OCI-LY1 (cell line): ENCODE measurements around the gene PSMA2.
A peak's percentile ranks its signal among the peaks of the same experiment; 100 is the strongest.
"Not testable (repeated sequence)": the region's sequence is repeated elsewhere in the genome, so short reads cannot be mapped to it uniquely, and the experiment has no call there.

Experiments
- H2AFZ ChIP-seq: fragments of 200-600 bp; sonication (generic), shearing (Covaris generic); 2 replicates; pipeline ENCODE4 v1.6.0; 2014; ENCODE audit warnings: antibody characterized with exemption, mild to moderate bottlenecking, low read length
- H3F3A ChIP-seq: fragments of 200-600 bp; sonication (generic), shearing (Covaris generic); 2 replicates; pipeline ENCODE4 v1.6.0; 2014; ENCODE audit warnings: mild to moderate bottlenecking, antibody characterized with exemption, low read length, moderate library complexity; ENCODE audit not compliant: insufficient read depth
- H3K27ac ChIP-seq: fragments of 200-600 bp; sonication (generic); 2 replicates; pipeline ENCODE4 v1.5.1; 2014; ENCODE audit warnings: low read length, mixed run types, mild to moderate bottlenecking, low read depth; ENCODE audit not compliant: poor library complexity, severe bottlenecking
- H3K27me3 ChIP-seq: fragments of 200-600 bp; sonication (generic); 2 replicates; pipeline ENCODE4 v1.6.0; 2014; ENCODE audit warnings: antibody characterized with exemption, mild to moderate bottlenecking, low read length, moderate library complexity; ENCODE audit not compliant: insufficient read depth
- H3K36me3 ChIP-seq: fragments of 200-600 bp; sonication (generic); 2 replicates; pipeline ENCODE4 v1.6.1; 2014; ENCODE audit warnings: mild to moderate bottlenecking, antibody characterized with exemption, low read length, moderate library complexity, mixed read lengths; ENCODE audit not compliant: insufficient read depth
- H3K4me1 ChIP-seq: fragments of 200-600 bp; sonication (generic); 2 replicates; pipeline ENCODE4 v1.5.1; 2014; ENCODE audit warnings: mild to moderate bottlenecking, low read length, moderate library complexity; ENCODE audit not compliant: insufficient read depth, severe bottlenecking
- H3K4me2 ChIP-seq: fragments of 200-600 bp; sonication (generic), shearing (Covaris generic); 2 replicates; pipeline ENCODE4 v1.6.1; 2014; ENCODE audit warnings: low read length
- H3K4me3 ChIP-seq: fragments of 200-600 bp; sonication (generic); 2 replicates; pipeline ENCODE4 v1.5.1; 2014; ENCODE audit warnings: low read length, low read depth, mild to moderate bottlenecking, mixed read lengths; ENCODE audit not compliant: poor library complexity, severe bottlenecking
- H3K79me2 ChIP-seq: fragments of 200-600 bp; shearing (Covaris generic); 2 replicates; pipeline ENCODE4 v1.6.1; 2016; ENCODE audit warnings: mixed run types, low read length, mixed read lengths; ENCODE audit not compliant: insufficient read depth
- H3K9ac ChIP-seq: fragments of 200-600 bp; sonication (generic), shearing (Covaris generic); 2 replicates; pipeline ENCODE4 v1.6.1; 2014; ENCODE audit warnings: mild to moderate bottlenecking, low read length, mixed read lengths
- H3K9me2 ChIP-seq: fragments of 200-600 bp; sonication (generic), shearing (Covaris generic); 2 replicates; pipeline ENCODE4 v1.6.1; 2014; ENCODE audit warnings: low read depth, mild to moderate bottlenecking, low read length, mixed read lengths
- H3K9me3 ChIP-seq: fragments of 200-600 bp; shearing (Covaris generic); 2 replicates; pipeline ENCODE4 v1.6.1; 2014; ENCODE audit warnings: low read length, mixed read lengths
- H4K20me1 ChIP-seq: fragments of 200-600 bp; sonication (generic), shearing (Covaris generic); 2 replicates; pipeline ENCODE4 v1.6.0; 2016; ENCODE audit warnings: mild to moderate bottlenecking, low read length; ENCODE audit not compliant: insufficient read depth
- EZH2 ChIP-seq: fragments of 200-600 bp; sonication (generic), shearing (Covaris generic); IDR thresholded peaks from 2 replicates; pipeline ENCODE4 v1.8.0; 2017; ENCODE audit warnings: borderline replicate concordance, mixed run types, mild to moderate bottlenecking, antibody characterized with exemption, low read length, moderate library complexity, mixed read lengths
- TF ChIP-seq, protein P1 (sequence below): fragments of 200-600 bp; sonication (generic), shearing (Covaris generic); IDR thresholded peaks from 2 replicates; pipeline ENCODE4 v1.5.1; 2017; ENCODE audit warnings: mild to moderate bottlenecking, antibody characterized with exemption, low read length, moderate library complexity, mixed read lengths

Gene PSMA2

DNA sequence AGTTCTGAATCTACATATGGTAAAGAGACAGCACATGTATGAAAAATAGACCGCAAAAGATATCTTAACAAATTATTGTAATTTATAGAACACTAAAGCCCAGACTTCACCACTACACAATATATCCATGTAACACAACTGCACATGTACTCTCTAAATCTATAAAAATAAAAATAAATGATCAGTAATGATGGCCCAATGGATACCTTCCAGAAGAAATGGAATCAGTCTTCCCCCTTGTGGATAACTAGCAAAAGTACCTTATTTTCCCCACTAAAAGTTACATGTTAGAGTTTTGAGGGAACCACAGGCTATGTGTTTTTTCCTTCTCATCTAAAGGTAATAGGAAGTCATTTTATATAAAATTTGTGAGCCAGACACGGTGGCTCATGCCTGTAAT lies 45.8 kb downstream of the PSMA2 start:
- Histone ChIP-seq H3K36me3 (no peaks in the 10 kb centered on the region), H3K9me2 (no peaks in the 10 kb centered on the region), H3K9me3 (no peaks in the 10 kb centered on the region), H3K4me1 (peaks cover 15% of the 10 kb centered on the region), H3F3A (no peaks in the 10 kb centered on the region), H3K27ac (no peak overlapping the region), H3K4me3 (no peak overlapping the region), H3K9ac (no peak overlapping the region), H3K27me3 (0 out of 2 replicates have a peak, but pooled peaks cover 11% of the 10 kb centered on the region), H4K20me1 (no peaks in the 10 kb centered on the region), H2AFZ (no peak overlapping the region), H3K79me2 (no peaks in the 10 kb centered on the region), H3K4me2 (no peak overlapping the region)
- TF ChIP-seq, protein P1, sequence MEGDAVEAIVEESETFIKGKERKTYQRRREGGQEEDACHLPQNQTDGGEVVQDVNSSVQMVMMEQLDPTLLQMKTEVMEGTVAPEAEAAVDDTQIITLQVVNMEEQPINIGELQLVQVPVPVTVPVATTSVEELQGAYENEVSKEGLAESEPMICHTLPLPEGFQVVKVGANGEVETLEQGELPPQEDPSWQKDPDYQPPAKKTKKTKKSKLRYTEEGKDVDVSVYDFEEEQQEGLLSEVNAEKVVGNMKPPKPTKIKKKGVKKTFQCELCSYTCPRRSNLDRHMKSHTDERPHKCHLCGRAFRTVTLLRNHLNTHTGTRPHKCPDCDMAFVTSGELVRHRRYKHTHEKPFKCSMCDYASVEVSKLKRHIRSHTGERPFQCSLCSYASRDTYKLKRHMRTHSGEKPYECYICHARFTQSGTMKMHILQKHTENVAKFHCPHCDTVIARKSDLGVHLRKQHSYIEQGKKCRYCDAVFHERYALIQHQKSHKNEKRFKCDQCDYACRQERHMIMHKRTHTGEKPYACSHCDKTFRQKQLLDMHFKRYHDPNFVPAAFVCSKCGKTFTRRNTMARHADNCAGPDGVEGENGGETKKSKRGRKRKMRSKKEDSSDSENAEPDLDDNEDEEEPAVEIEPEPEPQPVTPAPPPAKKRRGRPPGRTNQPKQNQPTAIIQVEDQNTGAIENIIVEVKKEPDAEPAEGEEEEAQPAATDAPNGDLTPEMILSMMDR, result peak; percentile 24; the same call in 1 of the 2 replicates
- TF ChIP-seq EZH2, result no peak

DNA sequence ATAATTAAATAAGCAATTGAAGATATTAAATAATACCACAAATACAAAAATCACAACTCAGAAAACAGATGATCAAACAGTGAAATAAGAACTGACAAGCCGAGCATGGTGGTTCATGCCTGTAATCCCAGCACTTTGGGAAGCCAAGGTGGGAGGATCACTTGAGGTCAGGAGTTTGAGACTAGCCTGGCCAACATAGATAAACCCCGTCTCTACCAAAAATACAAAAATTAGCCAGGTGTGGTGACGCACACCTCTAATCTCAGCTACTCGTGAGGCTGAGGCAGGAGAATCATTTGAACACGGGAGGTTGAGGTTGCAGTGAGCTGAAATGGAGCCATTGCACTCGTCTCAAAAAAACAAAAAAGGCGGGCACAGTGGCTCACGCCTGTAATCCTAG lies 46.8 kb downstream of the PSMA2 start:
- Histone ChIP-seq H3K4me1 (peaks cover 15% of the 10 kb centered on the region), H3K27me3 (0 out of 2 replicates have a peak, but pooled peaks cover 11% of the 10 kb centered on the region)
- not testable (repeated sequence) for H3K9ac ChIP-seq, H3K27ac ChIP-seq, H4K20me1 ChIP-seq, H3K9me2 ChIP-seq, H3K9me3 ChIP-seq, H2AFZ ChIP-seq, H3K4me3 ChIP-seq, H3F3A ChIP-seq, H3K79me2 ChIP-seq, H3K4me2 ChIP-seq, H3K36me3 ChIP-seq

DNA sequence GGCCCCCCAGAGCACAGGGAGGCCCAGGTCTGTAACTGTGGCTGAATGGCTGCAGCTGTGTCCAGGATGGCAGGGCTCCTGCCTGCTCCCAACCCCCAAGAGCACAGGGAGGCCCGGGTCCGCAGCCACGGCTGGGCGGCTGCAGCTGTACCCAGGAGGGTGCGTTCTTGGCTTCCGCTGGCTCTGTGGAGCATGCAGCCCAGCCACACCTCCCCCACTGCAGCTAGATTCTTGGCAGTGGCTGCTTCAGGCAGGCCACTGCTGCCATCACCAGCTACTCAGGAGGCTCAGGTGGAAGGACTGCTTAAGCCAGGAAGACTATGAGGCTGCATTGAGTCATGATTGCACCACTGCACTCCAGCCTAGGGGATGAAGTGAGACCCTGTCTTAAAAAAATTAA lies 48.0 kb downstream of the PSMA2 start:
- H3K9ac ChIP-seq, result no peak overlapping the region
- TF ChIP-seq, protein P1, result no peak
- no peak for TF ChIP-seq EZH2
- H3K4me2 ChIP-seq, result no peak overlapping the region
- H4K20me1 ChIP-seq, result no peaks in the 10 kb centered on the region
- H3K27me3 ChIP-seq, result 0 out of 2 replicates have a peak, but pooled peaks cover 10% of the 10 kb centered on the region
- no peaks in the 10 kb centered on the region for H3K79me2 ChIP-seq
- no peaks in the 10 kb centered on the region for H3K36me3 ChIP-seq
- no peak overlapping the region for H3K4me3 ChIP-seq
- no peak overlapping the region for H2AFZ ChIP-seq
- no peaks in the 10 kb centered on the region for H3K9me3 ChIP-seq
- H3K27ac ChIP-seq, result no peak overlapping the region
- H3K4me1 ChIP-seq, result peaks cover 14% of the 10 kb centered on the region
- H3F3A ChIP-seq, result no peaks in the 10 kb centered on the region
- no peaks in the 10 kb centered on the region for H3K9me2 ChIP-seq

DNA sequence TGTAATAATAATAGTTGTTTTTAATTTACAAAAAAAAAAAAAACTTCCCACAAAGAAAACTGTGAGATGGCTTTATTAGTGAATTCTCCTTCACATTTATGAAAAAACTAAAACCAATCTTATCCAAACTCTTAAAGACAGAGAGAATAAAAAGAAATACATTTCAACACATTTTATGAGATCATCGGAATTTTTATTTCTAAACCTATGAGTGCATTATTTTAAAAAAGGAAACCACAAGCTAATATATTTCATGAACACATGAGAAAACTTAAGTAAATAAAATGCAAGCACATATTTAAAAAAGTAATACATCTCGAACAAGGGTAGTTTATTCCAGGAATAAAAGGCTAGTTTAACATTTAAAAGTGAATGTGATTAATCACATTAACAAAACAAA lies 51.6 kb downstream of the PSMA2 start:
- Histone ChIP-seq H3K9me3 (no peaks in the 10 kb centered on the region), H3K27ac (no peak overlapping the region), H4K20me1 (no peaks in the 10 kb centered on the region), H3K9me2 (no peaks in the 10 kb centered on the region), H3F3A (no peaks in the 10 kb centered on the region), H3K36me3 (no peaks in the 10 kb centered on the region), H3K4me1 (peaks cover 4% of the 10 kb centered on the region), H3K9ac (no peak overlapping the region), H3K4me3 (no peak overlapping the region), H3K79me2 (no peaks in the 10 kb centered on the region), H2AFZ (no peak overlapping the region), H3K4me2 (no peak overlapping the region), H3K27me3 (no peaks in the 10 kb centered on the region)
- no peak for TF ChIP-seq EZH2
- TF ChIP-seq, protein P1, result no peak
